Measurements from ENCODE around the gene AP5Z1. TPM values are rescaled to one million over a fixed set of nuclear protein-coding genes. Genes with fewer than 3 reads are reported as not detected.
A peak's percentile ranks its signal among the peaks of the same experiment; 100 is the strongest.

Gene AP5Z1
- polyA plus RNA-seq, 1 of the 3 experiments (the other 2 are of a cell fraction) = 29.5 TPM

- H3K27me3 ChIP-seq (ENCODE audit: insufficient read depth) = no peaks in the 10 kb centered on the region
- ChIA-PET CTCF (interaction anchor here (0.6 to 6.1 kb wide), 57 partner anchors 8 to 855 kb away, joined by 3 to 98 read pairs (median 4); partner anchors contain the start of genes AP5Z1 and RADIL), POLR2A (interaction anchor here (0.8 to 1.7 kb wide), 5 partner anchors 9 to 85 kb away, joined by 3 to 12 read pairs (median 5); partner anchors contain the start of genes AP5Z1 and RADIL)
- peak overlapping the region in 1 of 2 experiments; percentile 41; a peak in 1 of 4 replicates for H3K27ac ChIP-seq (ENCODE audit: low read depth in 2 of 2, low read length in 1 of 2)
- H3K4me1 ChIP-seq (ENCODE audit: control insufficient read depth in 1 of 2, insufficient read depth in 2 of 2, low read depth in 1 of 2, low read length in 1 of 2) = peaks cover 0 to 9% of the 10 kb centered on the region in 2 experiments; a peak in 1 of 4 replicates
- no peaks in the 10 kb centered on the region for H3K9me2 ChIP-seq
- no peak overlapping the region for H3K4me2 ChIP-seq
- no peaks in the 10 kb centered on the region for H3K79me2 ChIP-seq (ENCODE audit: insufficient read depth)
- peak; percentile 97 for DNase-seq
- H3K9ac ChIP-seq = no peak overlapping the region
- no peak overlapping the region for H3K4me3 ChIP-seq (ENCODE audit: low read depth in 2 of 2, low read length in 1 of 2)
- no peaks in the 10 kb centered on the region for H4K20me1 ChIP-seq (ENCODE audit: insufficient read depth)
- TF ChIP-seq MXI1 (IDR thresholded peaks at IDR 0.05; ENCODE audit: low read depth, low read length) = peak; percentile 16
- TF ChIP-seq NRF1 (IDR thresholded peaks at IDR 0.05; ENCODE audit: low read depth, low read length) = peak; percentile 48; the same call in 1 of the 2 replicates
- TF ChIP-seq SIN3A (IDR thresholded peaks at IDR 0.05; ENCODE audit: borderline replicate concordance, low read depth, low read length) = no peak
- TF ChIP-seq RAD21 (IDR thresholded peaks at IDR 0.05; ENCODE audit: low read length) = peak; percentile 69
- no peak for TF ChIP-seq USF1 (IDR thresholded peaks at IDR 0.05; ENCODE audit: borderline replicate concordance, low read depth)
- TF ChIP-seq GATA2 (CRISPR knock-in tag; IDR thresholded peaks at IDR 0.05) = no peak
- TF ChIP-seq, protein P1, sequence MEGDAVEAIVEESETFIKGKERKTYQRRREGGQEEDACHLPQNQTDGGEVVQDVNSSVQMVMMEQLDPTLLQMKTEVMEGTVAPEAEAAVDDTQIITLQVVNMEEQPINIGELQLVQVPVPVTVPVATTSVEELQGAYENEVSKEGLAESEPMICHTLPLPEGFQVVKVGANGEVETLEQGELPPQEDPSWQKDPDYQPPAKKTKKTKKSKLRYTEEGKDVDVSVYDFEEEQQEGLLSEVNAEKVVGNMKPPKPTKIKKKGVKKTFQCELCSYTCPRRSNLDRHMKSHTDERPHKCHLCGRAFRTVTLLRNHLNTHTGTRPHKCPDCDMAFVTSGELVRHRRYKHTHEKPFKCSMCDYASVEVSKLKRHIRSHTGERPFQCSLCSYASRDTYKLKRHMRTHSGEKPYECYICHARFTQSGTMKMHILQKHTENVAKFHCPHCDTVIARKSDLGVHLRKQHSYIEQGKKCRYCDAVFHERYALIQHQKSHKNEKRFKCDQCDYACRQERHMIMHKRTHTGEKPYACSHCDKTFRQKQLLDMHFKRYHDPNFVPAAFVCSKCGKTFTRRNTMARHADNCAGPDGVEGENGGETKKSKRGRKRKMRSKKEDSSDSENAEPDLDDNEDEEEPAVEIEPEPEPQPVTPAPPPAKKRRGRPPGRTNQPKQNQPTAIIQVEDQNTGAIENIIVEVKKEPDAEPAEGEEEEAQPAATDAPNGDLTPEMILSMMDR (IDR thresholded peaks at IDR 0.05) = peak; percentile 76
- TF ChIP-seq SMC3 (IDR thresholded peaks at IDR 0.05; ENCODE audit: low read depth, low read length) = peak; percentile 83
- TF ChIP-seq MEF2A (IDR thresholded peaks at IDR 0.05; ENCODE audit: borderline replicate concordance, low read depth) = no peak
- no peaks in the 10 kb centered on the region for H3F3A ChIP-seq (replicated peaks; ENCODE audit: insufficient read depth)
- WGBS (ENCODE audit: low lambda C conversion rate) = 65% methylated on average over 37 of the region's 37 CpGs
- H3K36me3 ChIP-seq (replicated peaks in 1 of 2; ENCODE audit: control insufficient read depth in 1 of 2, insufficient read depth in 2 of 2, low read length in 1 of 2) = peaks cover 0 to 3% of the 10 kb centered on the region in 2 experiments
- no peaks in the 10 kb centered on the region for H3K9me3 ChIP-seq
- H2AFZ ChIP-seq (ENCODE audit: low read depth) = no peak overlapping the region
These were observed 22.7 kb downstream of the AP5Z1 start for GRCh38 chr7:4797858-4798705.

- H3K79me2 ChIP-seq (ENCODE audit: insufficient read depth) = no peaks in the 10 kb centered on the region
- no peak for TF ChIP-seq NFIC (IDR thresholded peaks at IDR 0.05; ENCODE audit: borderline replicate concordance)
These were observed 23.3 kb downstream of the AP5Z1 start for GRCh38 chr7:4798706-4799235.

More at GRCh38 chr7:4798706-4799235, 23.3 kb downstream of the AP5Z1 start:
- Histone ChIP-seq H3K9ac (no peak overlapping the region), H3K36me3 (replicated peaks in 1 of 2; ENCODE audit: control insufficient read depth in 1 of 2, insufficient read depth in 2 of 2, low read length in 1 of 2) (peaks cover 0 to 3% of the 10 kb centered on the region in 2 experiments), H3K9me3 (no peaks in the 10 kb centered on the region), H3F3A (replicated peaks; ENCODE audit: insufficient read depth) (no peaks in the 10 kb centered on the region), H3K4me1 (ENCODE audit: control insufficient read depth in 1 of 2, insufficient read depth in 2 of 2, low read depth in 1 of 2, low read length in 1 of 2) (peaks cover 0 to 9% of the 10 kb centered on the region in 2 experiments; a peak in 1 of 4 replicates), H4K20me1 (ENCODE audit: insufficient read depth) (no peaks in the 10 kb centered on the region), H3K4me3 (ENCODE audit: low read depth in 2 of 2, low read length in 1 of 2) (no peak overlapping the region), H3K27me3 (ENCODE audit: insufficient read depth) (no peaks in the 10 kb centered on the region), H3K4me2 (no peak overlapping the region), H3K27ac (ENCODE audit: low read depth in 2 of 2, low read length in 1 of 2) (peak overlapping the region in 1 of 2 experiments; percentile 41; a peak in 1 of 4 replicates), H2AFZ (ENCODE audit: low read depth) (no peak overlapping the region), H3K9me2 (no peaks in the 10 kb centered on the region)
- POLR2A ChIA-PET = interaction anchor here (0.8 to 1.7 kb wide), 4 partner anchors 9 to 84 kb away, joined by 3 to 12 read pairs (median 6); partner anchors contain the start of genes AP5Z1 and RADIL
- no peak for DNase-seq
- WGBS (ENCODE audit: low lambda C conversion rate) = 83% methylated on average over 12 of the region's 15 CpGs
- CTCF ChIA-PET = interaction anchor here (0.6 to 6.1 kb wide), 57 partner anchors 8 to 607 kb away, joined by 3 to 98 read pairs (median 4); partner anchors contain the start of genes AP5Z1 and RADIL

Data from SK-N-SH (cell line).